LNCAP (cell line): ENCODE data around the gene FOXP1.

Source experiments
- CTCF ChIP-seq: fragments of 450-650 bp; IDR thresholded peaks from 2 replicates; pipeline ENCODE4 v1.5.1; 2017; ENCODE audit warnings: mild to moderate bottlenecking

The FOXP1 gene

GRCh38 chr3:70977712-70978111 is 605.8 kb downstream of the FOXP1 start:
- TF ChIP-seq CTCF = no peak

GRCh38 chr3:70974747-70975146 is 608.8 kb downstream of the FOXP1 start:
- TF ChIP-seq CTCF = no peak

GRCh38 chr3:70973558-70973957 is 610.0 kb downstream of the FOXP1 start:
- TF ChIP-seq CTCF = no peak

- TF ChIP-seq CTCF = no peak
Measured at GRCh38 chr3:70972855-70973254, 610.7 kb downstream of the FOXP1 start.

- no peak for TF ChIP-seq CTCF
Measured at GRCh38 chr3:70970952-70971351, 612.6 kb downstream of the FOXP1 start.

GRCh38 chr3:70970171-70970570 is 613.4 kb downstream of the FOXP1 start:
- TF ChIP-seq CTCF = no peak

GRCh38 chr3:70963431-70964275 is 619.9 kb downstream of the FOXP1 start:
- no peak for TF ChIP-seq CTCF
